WERI-Rb-1 (cell line): ENCODE measurements around the gene ANLN.

Experiments used
- DNase-seq: peaks from one replicate; pipeline ENCODE4 v3.0.0-alpha.2; 2020
- H3K27ac ChIP-seq: fragments of 250-450 bp; sonication (Bioruptor Pico); 2 replicates; pipeline ENCODE4 v1.5.1; 2020; ENCODE audit warnings: mild to moderate bottlenecking, moderate library complexity
- H3K27me3 ChIP-seq: fragments of 250-450 bp; sonication (Bioruptor Pico); 2 replicates; pipeline ENCODE4 v1.5.1; 2021; ENCODE audit warnings: mild to moderate bottlenecking, low read depth, moderate library complexity; ENCODE audit not compliant: insufficient read depth, severe bottlenecking
- H3K36me3 ChIP-seq: fragments of 250-450 bp; sonication (Bioruptor Pico); 2 replicates; pipeline ENCODE4 v1.5.1; 2020; ENCODE audit warnings: mild to moderate bottlenecking, moderate library complexity
- H3K4me3 ChIP-seq: 2 replicates; pipeline ENCODE4 v1.5.1; 2011; ENCODE audit warnings: low read depth, mild to moderate bottlenecking, control low read depth, low read length
- H3K9me3 ChIP-seq: fragments of 250-450 bp; sonication (Bioruptor Pico); 2 replicates; pipeline ENCODE4 v1.5.1; 2021; ENCODE audit warnings: mild to moderate bottlenecking, moderate library complexity; ENCODE audit not compliant: severe bottlenecking
- TF ChIP-seq, protein P1 (sequence below): IDR thresholded peaks from 2 replicates; pipeline ENCODE4 v1.5.1; 2011; ENCODE audit warnings: low read depth, mild to moderate bottlenecking, control low read depth, inconsistent platforms, low read length

Gene ANLN, protein sequence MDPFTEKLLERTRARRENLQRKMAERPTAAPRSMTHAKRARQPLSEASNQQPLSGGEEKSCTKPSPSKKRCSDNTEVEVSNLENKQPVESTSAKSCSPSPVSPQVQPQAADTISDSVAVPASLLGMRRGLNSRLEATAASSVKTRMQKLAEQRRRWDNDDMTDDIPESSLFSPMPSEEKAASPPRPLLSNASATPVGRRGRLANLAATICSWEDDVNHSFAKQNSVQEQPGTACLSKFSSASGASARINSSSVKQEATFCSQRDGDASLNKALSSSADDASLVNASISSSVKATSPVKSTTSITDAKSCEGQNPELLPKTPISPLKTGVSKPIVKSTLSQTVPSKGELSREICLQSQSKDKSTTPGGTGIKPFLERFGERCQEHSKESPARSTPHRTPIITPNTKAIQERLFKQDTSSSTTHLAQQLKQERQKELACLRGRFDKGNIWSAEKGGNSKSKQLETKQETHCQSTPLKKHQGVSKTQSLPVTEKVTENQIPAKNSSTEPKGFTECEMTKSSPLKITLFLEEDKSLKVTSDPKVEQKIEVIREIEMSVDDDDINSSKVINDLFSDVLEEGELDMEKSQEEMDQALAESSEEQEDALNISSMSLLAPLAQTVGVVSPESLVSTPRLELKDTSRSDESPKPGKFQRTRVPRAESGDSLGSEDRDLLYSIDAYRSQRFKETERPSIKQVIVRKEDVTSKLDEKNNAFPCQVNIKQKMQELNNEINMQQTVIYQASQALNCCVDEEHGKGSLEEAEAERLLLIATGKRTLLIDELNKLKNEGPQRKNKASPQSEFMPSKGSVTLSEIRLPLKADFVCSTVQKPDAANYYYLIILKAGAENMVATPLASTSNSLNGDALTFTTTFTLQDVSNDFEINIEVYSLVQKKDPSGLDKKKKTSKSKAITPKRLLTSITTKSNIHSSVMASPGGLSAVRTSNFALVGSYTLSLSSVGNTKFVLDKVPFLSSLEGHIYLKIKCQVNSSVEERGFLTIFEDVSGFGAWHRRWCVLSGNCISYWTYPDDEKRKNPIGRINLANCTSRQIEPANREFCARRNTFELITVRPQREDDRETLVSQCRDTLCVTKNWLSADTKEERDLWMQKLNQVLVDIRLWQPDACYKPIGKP

DNA sequence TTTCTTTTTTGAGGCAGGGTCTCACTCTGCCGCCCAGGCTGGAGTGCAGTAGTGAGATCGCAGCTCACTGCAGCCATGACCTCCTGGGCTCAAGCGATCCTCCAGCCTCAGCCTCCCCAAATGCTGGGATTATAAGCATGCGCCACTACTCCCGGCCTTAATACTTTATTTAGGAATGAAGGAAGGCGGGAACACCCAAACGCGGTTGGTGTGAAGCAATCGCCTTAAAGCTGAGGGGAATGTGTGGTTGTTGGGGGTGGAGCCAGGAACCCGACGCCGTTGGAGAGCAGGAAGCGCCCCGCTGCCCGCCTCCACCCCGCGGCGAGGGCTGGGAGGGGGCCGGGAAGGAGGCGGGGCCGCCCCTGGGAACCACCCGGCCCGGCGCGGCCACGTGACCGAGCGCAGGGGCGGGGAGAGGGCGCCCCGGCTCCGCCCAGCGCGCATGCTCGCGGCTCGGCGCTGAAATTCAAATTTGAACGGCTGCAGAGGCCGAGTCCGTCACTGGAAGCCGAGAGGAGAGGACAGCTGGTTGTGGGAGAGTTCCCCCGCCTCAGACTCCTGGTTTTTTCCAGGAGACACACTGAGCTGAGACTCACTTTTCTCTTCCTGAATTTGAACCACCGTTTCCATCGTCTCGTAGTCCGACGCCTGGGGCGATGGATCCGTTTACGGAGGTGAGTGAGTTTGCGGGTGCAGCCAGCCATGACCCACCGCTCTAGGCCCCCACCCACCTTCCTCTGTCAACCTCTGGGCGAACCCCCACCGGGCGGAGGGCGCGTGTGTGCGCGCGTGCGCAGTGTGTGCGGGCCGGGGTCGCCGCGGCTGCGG, at the start of gene ANLN:
TSS of gene ANLN (plus strand) at position 492 of the 828 bp plus-strand sequence. CDS start at position 657, 165 bp downstream.
- TF ChIP-seq, protein P1, sequence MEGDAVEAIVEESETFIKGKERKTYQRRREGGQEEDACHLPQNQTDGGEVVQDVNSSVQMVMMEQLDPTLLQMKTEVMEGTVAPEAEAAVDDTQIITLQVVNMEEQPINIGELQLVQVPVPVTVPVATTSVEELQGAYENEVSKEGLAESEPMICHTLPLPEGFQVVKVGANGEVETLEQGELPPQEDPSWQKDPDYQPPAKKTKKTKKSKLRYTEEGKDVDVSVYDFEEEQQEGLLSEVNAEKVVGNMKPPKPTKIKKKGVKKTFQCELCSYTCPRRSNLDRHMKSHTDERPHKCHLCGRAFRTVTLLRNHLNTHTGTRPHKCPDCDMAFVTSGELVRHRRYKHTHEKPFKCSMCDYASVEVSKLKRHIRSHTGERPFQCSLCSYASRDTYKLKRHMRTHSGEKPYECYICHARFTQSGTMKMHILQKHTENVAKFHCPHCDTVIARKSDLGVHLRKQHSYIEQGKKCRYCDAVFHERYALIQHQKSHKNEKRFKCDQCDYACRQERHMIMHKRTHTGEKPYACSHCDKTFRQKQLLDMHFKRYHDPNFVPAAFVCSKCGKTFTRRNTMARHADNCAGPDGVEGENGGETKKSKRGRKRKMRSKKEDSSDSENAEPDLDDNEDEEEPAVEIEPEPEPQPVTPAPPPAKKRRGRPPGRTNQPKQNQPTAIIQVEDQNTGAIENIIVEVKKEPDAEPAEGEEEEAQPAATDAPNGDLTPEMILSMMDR = no peak
- Histone ChIP-seq H3K27ac (peak within 1 kb of the TSS; percentile 99), H3K4me3 (peak within 1 kb of the TSS; percentile 85), H3K36me3 (peaks cover 13% of the 10 kb centered on the region), H3K9me3 (peaks cover 3% of the 10 kb centered on the region), H3K27me3 (no peaks in the 10 kb centered on the region)
- DNase-seq = peak; percentile 92

DNA sequence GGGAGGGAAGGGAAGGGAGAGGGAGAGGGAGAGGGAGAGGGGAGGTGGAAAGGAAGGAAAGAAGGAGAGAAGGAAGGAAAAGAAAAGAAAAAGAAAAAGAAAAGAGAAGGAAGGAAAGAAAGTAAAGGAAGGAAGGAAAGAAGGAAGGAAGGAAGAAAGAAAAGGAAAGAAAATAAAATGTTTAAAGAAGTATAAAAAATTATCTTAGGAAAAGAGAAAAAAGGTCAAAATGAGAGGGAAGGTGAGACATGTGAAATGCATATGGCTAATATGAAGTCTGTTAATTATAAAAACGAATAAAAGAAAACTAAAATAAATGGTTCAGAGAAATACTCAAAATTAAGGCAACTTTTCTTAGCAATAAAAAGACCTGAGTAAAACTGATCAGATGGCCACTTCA, 46.1 kb upstream of the ANLN start:
- H3K36me3 ChIP-seq = no peaks in the 10 kb centered on the region
- H3K4me3 ChIP-seq = no peak overlapping the region
- H3K27ac ChIP-seq = no peak overlapping the region
- no peak for DNase-seq
- TF ChIP-seq, protein P1 = no peak
- H3K9me3 ChIP-seq = no peaks in the 10 kb centered on the region
- H3K27me3 ChIP-seq = no peaks in the 10 kb centered on the region

DNA sequence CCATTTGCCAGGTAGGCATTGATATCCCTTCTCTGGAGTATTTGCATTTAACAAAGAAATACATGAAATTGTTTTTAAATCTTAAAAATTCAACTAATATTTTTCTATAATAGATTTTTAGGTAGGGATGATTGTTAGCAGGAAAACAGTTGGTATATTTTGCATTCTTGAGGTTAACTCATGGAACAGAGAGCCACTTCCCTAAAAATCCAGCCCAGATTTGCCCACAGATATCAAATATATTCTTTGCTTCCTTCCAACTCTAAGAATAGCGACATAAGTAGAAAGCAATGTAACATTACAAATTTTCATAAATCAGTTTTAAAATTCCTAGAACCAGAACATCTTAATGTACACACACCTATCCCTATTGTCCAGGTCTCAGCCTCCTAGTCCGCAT, 45.0 kb upstream of the ANLN start:
- H3K27ac ChIP-seq = no peak overlapping the region
- TF ChIP-seq, protein P1 = no peak
- no peaks in the 10 kb centered on the region for H3K27me3 ChIP-seq
- no peak for DNase-seq
- no peaks in the 10 kb centered on the region for H3K36me3 ChIP-seq
- no peak overlapping the region for H3K4me3 ChIP-seq
- no peaks in the 10 kb centered on the region for H3K9me3 ChIP-seq

DNA sequence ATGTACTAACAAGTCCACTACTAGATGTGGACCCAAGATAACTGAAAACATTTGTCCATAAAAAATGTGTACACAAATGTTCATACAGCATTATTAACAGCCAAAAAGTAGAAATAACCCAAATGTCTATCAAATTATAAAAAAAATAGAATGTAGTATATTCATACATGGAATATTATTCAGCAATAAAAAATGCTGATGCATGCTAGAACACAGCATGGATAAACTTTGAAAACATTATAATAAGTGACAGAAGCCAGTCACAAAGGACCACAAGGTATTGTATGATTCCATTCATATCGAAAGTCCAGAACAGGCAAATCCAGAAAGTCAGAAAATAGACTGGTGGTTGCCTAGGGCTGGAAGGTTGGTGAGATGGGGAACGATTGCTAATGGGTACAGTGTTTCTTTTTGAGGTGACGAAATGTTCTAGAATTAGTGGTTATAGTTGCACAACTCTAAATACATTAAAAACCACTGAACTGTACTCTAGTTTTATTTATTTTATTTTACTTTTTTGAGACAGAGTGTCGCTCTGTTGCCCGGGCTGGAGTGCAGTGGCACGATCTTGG, 43.3 kb upstream of the ANLN start:
- H3K9me3 ChIP-seq = no peaks in the 10 kb centered on the region
- TF ChIP-seq, protein P1 = no peak
- DNase-seq = no peak
- H3K36me3 ChIP-seq = no peaks in the 10 kb centered on the region
- no peak overlapping the region for H3K4me3 ChIP-seq
- no peaks in the 10 kb centered on the region for H3K27me3 ChIP-seq
- H3K27ac ChIP-seq = no peak overlapping the region

DNA sequence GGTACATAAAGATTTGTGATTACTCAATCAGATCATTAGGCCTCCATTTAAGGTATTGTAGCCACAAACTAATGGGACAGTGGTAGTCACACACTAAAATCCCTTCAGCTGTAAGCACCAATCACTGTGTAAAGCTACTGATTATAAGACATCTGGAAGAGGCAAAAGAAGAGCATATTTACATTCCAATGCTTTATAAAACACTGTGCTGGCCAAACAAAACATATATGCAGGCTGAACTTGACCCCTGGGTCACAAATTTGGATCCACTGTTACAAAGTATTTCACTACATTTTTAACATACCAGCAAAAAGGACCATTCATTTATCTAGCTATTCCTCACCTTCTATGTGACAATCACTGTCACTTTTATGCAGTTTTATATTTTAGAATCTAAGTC, 41.4 kb upstream of the ANLN start:
- no peak for DNase-seq
- TF ChIP-seq, protein P1 = no peak

More for the DNA sequence above, 41.4 kb upstream of the ANLN start:
- no peaks in the 10 kb centered on the region for H3K27me3 ChIP-seq
- H3K36me3 ChIP-seq = no peaks in the 10 kb centered on the region
- no peak overlapping the region for H3K27ac ChIP-seq
- no peak overlapping the region for H3K4me3 ChIP-seq
- no peaks in the 10 kb centered on the region for H3K9me3 ChIP-seq
